ENCODE results near the gene CARD9.

- TF ChIP-seq CTCF (IDR thresholded peaks at IDR 0.05) (no peak), POLR2AphosphoS5 (IDR thresholded peaks at IDR 0.05) (no peak), POLR2A (IDR thresholded peaks at IDR 0.05) (no peak), EP300 (IDR thresholded peaks at IDR 0.05) (no peak)
These were observed 739 bp downstream of the CARD9 start for GRCh38 chr9:136372561-136373299.

All from suprapubic skin (tissue), 4 donors.